Measurements from ENCODE around the gene PPP3CA.
"Not testable (repeated sequence)": the region's sequence is repeated elsewhere in the genome, so short reads cannot be mapped to it uniquely, and the experiment has no call there.

Gene PPP3CA

GRCh38 chr4:101098666-101099400 lies 248.5 kb downstream of the PPP3CA start:
- DNase-seq (ENCODE audit: low read depth): no peak

- DNase-seq (ENCODE audit: low read depth): not testable (repeated sequence)
These were observed 254.7 kb downstream of the PPP3CA start for GRCh38 chr4:101092609-101093008.

DNA sequence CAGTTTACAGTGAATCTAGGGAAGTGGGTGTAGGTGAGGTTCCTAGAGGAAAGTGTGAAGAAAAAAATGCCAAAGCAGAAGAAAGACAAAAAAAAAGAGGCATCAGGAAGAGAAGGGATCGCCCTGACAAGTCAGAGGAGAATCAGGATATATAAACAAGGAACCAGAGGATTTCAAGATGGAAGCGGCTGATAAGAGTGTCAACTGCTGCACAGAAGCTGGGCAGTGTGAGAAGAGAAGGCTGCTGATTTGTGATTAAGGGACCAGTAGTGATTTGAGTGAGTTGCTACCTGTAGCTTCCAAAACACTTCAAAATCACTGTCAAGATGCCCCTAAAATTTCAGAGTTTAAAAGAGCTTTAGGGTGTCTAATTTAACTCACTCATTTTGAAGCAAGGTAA lies 258.2 kb downstream of the PPP3CA start:
- DNase-seq (ENCODE audit: low read depth): no peak

GRCh38 chr4:101086801-101087586 lies 260.3 kb downstream of the PPP3CA start:
- no peak for DNase-seq (ENCODE audit: low read depth)

DNA sequence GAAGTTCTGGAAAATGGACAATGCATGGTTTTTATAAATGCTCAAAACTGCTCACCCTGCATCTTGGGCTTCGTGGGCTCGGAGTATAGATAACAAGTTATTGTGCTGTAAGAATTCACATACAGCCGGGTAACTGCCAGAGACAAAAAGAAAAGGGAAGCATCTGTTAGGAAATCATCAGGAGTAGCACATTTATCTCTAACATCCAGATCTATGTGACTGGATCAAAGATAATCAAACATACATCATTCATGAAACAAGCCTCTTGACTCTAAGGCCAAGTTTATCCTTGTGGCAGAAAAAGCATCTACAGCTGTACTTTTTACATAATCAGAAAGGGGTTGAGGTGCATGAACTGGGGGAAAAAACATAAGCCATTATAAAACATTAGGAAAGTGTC lies 264.2 kb downstream of the PPP3CA start:
- DNase-seq (ENCODE audit: low read depth): no peak

GRCh38 chr4:101081695-101082369 lies 265.5 kb downstream of the PPP3CA start:
- DNase-seq (ENCODE audit: low read depth): no peak

DNA sequence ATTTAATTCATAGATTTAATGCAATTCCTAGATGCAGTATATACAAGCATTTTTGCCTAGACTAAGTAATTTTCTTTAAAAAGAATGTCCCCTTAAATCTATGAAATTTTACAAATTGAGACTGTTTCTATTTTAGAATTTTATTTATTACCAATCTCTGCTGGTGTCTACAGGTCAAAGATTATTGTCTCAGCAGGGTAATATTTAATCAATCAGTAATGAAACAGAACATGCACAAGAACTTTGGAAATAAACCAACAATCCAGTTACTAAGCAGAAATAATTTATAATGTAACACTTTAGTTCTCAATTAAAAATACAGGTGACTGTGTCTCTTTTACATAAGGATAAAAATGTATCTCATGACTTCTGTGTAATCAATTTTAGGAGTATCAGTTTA lies 266.2 kb downstream of the PPP3CA start:
- DNase-seq (ENCODE audit: low read depth): no peak

- DNase-seq (ENCODE audit: low read depth): no peak
These were observed 268.4 kb downstream of the PPP3CA start for GRCh38 chr4:101078950-101079349.

- DNase-seq (ENCODE audit: low read depth): no peak
These were observed 271.3 kb downstream of the PPP3CA start for GRCh38 chr4:101076032-101076431.

- DNase-seq (ENCODE audit: low read depth): no peak
These were observed 271.8 kb downstream of the PPP3CA start for GRCh38 chr4:101075536-101075935.

GRCh38 chr4:101074326-101074725 lies 273.0 kb downstream of the PPP3CA start:
- DNase-seq (ENCODE audit: low read depth): no peak

DNA sequence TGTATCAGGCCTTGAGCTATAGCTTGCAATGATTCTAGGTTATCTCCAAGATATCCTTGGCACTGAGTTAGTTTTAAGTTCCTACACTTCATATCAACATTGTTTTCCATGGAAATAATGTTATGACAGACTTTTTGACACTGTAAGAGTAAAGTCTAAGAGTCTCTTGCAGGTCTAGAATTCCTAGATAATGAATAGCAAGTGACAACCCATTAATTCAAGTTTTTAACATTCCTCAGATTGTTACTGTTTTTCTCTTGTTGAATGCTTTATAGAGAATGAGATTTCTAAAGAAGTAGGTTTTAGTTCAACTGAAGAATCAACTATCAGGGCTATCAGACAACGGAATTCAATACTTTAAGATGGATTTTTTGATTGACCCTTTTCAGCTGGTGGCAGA lies 276.1 kb downstream of the PPP3CA start:
- no peak for DNase-seq (ENCODE audit: low read depth)

DNA sequence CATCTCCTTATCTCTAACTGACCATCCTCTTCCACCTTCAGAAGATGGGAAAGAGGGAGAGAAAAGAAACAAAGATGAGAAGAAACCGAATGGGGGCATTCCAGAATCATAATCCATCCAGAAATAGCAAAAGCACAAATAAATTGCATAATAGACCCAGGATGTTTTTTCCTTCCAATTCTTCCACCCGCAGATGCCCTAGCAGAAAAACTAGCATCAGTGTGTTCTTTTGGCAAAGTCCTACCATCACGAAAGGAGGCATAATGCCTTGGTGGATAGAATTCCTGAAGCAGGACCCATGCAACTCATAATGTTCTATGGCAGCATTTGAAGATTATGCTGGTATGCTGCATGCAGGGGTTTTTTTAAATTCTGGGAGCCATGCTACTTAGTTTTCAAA lies 279.2 kb downstream of the PPP3CA start:
- DNase-seq (ENCODE audit: low read depth): no peak

GRCh38 chr4:101067383-101067782 lies 279.9 kb downstream of the PPP3CA start:
- DNase-seq (ENCODE audit: low read depth): no peak

DNA sequence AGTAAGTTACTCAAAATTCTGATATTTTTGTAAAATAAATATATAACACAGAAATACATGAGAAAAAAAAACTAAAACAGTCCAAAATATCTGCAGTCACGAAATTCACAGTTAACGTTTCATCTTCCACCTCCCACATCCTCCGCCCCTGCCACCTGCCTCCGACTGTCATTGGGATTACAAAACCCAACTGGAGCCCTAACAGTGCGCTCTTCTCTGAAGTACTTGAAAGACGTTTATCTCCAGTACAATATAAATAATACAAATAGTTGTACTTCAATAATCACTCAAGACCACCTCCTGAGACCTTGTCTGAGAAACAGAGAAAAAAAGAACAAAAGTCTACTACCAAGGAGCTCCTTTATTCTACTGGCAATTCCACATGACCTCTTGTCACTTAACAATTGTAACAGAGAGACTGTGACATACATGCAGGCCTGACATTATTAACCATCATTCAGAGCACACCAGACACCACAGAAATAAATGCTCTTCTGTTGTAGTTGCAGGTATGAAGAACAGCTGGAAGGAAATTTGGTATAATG lies 280.6 kb downstream of the PPP3CA start:
- no peak for DNase-seq (ENCODE audit: low read depth)

- no peak for DNase-seq (ENCODE audit: low read depth)
These were observed 281.3 kb downstream of the PPP3CA start for GRCh38 chr4:101065935-101066485.

- no peak for DNase-seq (ENCODE audit: low read depth)
These were observed 282.0 kb downstream of the PPP3CA start for GRCh38 chr4:101065346-101065745.

- no peak for DNase-seq (ENCODE audit: low read depth)
These were observed 282.7 kb downstream of the PPP3CA start for GRCh38 chr4:101064541-101065180.

DNA sequence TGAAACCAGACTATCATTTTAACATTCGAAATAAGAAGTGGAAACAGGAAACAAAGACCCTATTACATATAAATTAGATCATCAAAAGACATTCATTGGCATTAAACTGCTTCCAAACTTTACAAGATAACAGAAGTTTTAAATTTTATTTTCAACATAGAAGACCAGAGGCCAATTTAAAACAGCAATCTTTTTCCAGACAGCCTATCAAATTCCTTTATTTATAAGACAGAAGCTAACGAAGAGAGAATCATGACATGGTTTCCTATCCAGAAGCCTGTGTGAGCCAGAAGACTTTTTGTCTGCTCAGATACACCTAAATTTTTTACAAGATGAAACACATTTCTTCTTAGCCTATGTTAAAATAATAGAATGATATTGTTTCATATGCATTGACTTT lies 291.9 kb downstream of the PPP3CA start:
- no peak for DNase-seq (ENCODE audit: low read depth)

- no peak for DNase-seq (ENCODE audit: low read depth)
These were observed 296.5 kb downstream of the PPP3CA start for GRCh38 chr4:101050837-101051205.

GRCh38 chr4:101050088-101050836 lies 297.1 kb downstream of the PPP3CA start:
- no peak for DNase-seq (ENCODE audit: low read depth)
